ENCODE measurements around the gene DCAF6. TPM values are rescaled to one million over a fixed set of nuclear protein-coding genes. Genes with fewer than 3 reads are reported as not detected.

The DCAF6 gene
- total RNA-seq, 1 donor from 2014 or later = 28.6 TPM

GRCh38 chr1:167966050-167966449, 29.6 kb downstream of the DCAF6 start:
- peaks cover 7% of the 10 kb centered on the region for H3K9me3 Mint-ChIP-seq
- H3K4me3 Mint-ChIP-seq = no peak overlapping the region
- H3K36me3 Mint-ChIP-seq = peaks cover 28% of the 10 kb centered on the region
- Histone ChIP-seq H3K4me1 (no peaks in the 10 kb centered on the region), H3K9me3 (ENCODE audit: low read depth) (no peaks in the 10 kb centered on the region), H3K27me3 (no peaks in the 10 kb centered on the region), H3K79me2 (ENCODE audit: low read depth) (peaks cover 42% of the 10 kb centered on the region), H4K20me1 (ENCODE audit: low read depth) (no peaks in the 10 kb centered on the region), H2AFZ (replicated peaks) (no peak overlapping the region), H3K9ac (no peak overlapping the region), H3F3A (ENCODE audit: low read depth) (no peaks in the 10 kb centered on the region), H3K4me3 (no peak overlapping the region), H3K4me2 (no peak overlapping the region), H3K36me3 (peaks cover 3% of the 10 kb centered on the region), H3K27ac (no peak overlapping the region)
- DNase-seq (ENCODE audit: low spot score) = no peak
- no peak for TF ChIP-seq EZH2phosphoT487 (IDR thresholded peaks at IDR 0.05)
- TF ChIP-seq CTCF (IDR thresholded peaks at IDR 0.05) = no peak
- TF ChIP-seq EZH2 (IDR thresholded peaks at IDR 0.05) = no peak
- H3K27ac Mint-ChIP-seq = no peak overlapping the region
- H3K27me3 Mint-ChIP-seq (ENCODE audit: insufficient read depth, low read depth) = no peaks in the 10 kb centered on the region
- no peaks in the 10 kb centered on the region for H3K4me1 Mint-ChIP-seq

GRCh38 chr1:167968569-167968968, 32.1 kb downstream of the DCAF6 start:
- DNase-seq (ENCODE audit: low spot score) = no peak
- Histone ChIP-seq H3K79me2 (ENCODE audit: low read depth) (peaks cover 20% of the 10 kb centered on the region), H3F3A (ENCODE audit: low read depth) (no peaks in the 10 kb centered on the region), H3K4me2 (no peak overlapping the region), H3K9ac (no peak overlapping the region), H3K27ac (no peak overlapping the region), H2AFZ (replicated peaks) (no peak overlapping the region), H4K20me1 (ENCODE audit: low read depth) (no peaks in the 10 kb centered on the region), H3K4me1 (no peaks in the 10 kb centered on the region), H3K4me3 (no peak overlapping the region), H3K27me3 (no peaks in the 10 kb centered on the region), H3K36me3 (peaks cover 3% of the 10 kb centered on the region), H3K9me3 (ENCODE audit: low read depth) (no peaks in the 10 kb centered on the region)
- Mint-ChIP-seq H3K4me3 (no peak overlapping the region), H3K36me3 (peaks cover 19% of the 10 kb centered on the region), H3K4me1 (no peaks in the 10 kb centered on the region), H3K27me3 (ENCODE audit: insufficient read depth, low read depth) (no peaks in the 10 kb centered on the region), H3K9me3 (no peaks in the 10 kb centered on the region), H3K27ac (no peak overlapping the region)
- TF ChIP-seq CTCF (IDR thresholded peaks at IDR 0.05) (no peak), EZH2phosphoT487 (IDR thresholded peaks at IDR 0.05) (no peak), EZH2 (IDR thresholded peaks at IDR 0.05) (no peak)

DNA sequence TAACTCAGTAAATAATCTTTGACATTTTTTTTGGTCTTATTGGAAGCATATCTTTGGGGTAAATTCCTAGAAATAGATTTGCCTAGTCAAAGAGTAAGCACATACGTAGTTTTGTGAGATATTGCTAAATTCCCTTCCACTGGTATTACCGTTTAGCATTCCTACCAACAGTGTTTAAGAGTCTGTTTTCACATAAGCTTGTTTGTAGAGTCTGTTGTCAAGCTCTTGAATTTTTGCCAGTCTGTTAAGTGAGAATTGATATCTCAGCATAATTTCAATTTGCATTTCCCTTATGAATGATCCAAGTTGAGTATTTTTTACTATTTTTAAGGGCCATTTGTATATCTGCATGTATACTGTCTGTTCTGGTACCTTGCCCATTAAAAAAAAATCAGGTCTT, 37.3 kb downstream of the DCAF6 start:
- Histone ChIP-seq H3K4me1 (no peaks in the 10 kb centered on the region), H3F3A (ENCODE audit: low read depth) (no peaks in the 10 kb centered on the region), H3K4me3 (no peak overlapping the region), H2AFZ (replicated peaks) (no peak overlapping the region), H3K27ac (no peak overlapping the region), H3K4me2 (no peak overlapping the region), H4K20me1 (ENCODE audit: low read depth) (no peaks in the 10 kb centered on the region), H3K79me2 (ENCODE audit: low read depth) (no peaks in the 10 kb centered on the region), H3K9ac (no peak overlapping the region), H3K36me3 (peaks cover 6% of the 10 kb centered on the region), H3K27me3 (no peaks in the 10 kb centered on the region), H3K9me3 (ENCODE audit: low read depth) (no peaks in the 10 kb centered on the region)
- H3K9me3 Mint-ChIP-seq = peaks cover 2% of the 10 kb centered on the region
- no peaks in the 10 kb centered on the region for H3K4me1 Mint-ChIP-seq
- H3K27me3 Mint-ChIP-seq (ENCODE audit: insufficient read depth, low read depth) = no peaks in the 10 kb centered on the region
- DNase-seq (ENCODE audit: low spot score) = no peak
- H3K36me3 Mint-ChIP-seq = peaks cover 20% of the 10 kb centered on the region
- TF ChIP-seq EZH2 (IDR thresholded peaks at IDR 0.05) (no peak), EZH2phosphoT487 (IDR thresholded peaks at IDR 0.05) (no peak), CTCF (IDR thresholded peaks at IDR 0.05) (no peak)
- no peak overlapping the region for H3K27ac Mint-ChIP-seq
- H3K4me3 Mint-ChIP-seq = no peak overlapping the region
